GM13977 (cell line): ENCODE measurements around the gene C10orf67.

Experiments
- DNase-seq: peaks from one replicate; pipeline ENCODE4 v3.0.0; 2012; ENCODE audit warnings: low spot score
- CTCF ChIP-seq: IDR thresholded peaks from 2 replicates; pipeline ENCODE4 v1.5.1; 2012; ENCODE audit warnings: mild to moderate bottlenecking, control low read depth; ENCODE audit not compliant: insufficient read depth; ENCODE audit errors: extremely low read depth, missing control alignments
- in situ Hi-C: fragments of 300-500 bp; cut with MboI; formaldehyde crosslinking; loops from one replicate; pipeline ENCODE4 v1.12.0; 2022; ENCODE audit warnings: low sequenced_read_pairs, low pct_unique_long_range_greater_than_20kb, mixed read lengths, inconsistent platforms; ENCODE audit not compliant: unreplicated experiment

Gene C10orf67

GRCh38 chr10:23200586-23200985 lies 144.0 kb downstream of the C10orf67 start:
- DNase-seq: no peak
- in situ Hi-C loops: no loop called here
- TF ChIP-seq CTCF: no peak

GRCh38 chr10:23199768-23200511 lies 144.7 kb downstream of the C10orf67 start:
- no peak for TF ChIP-seq CTCF
- in situ Hi-C loops: no loop called here
- no peak for DNase-seq

- no peak for DNase-seq
- TF ChIP-seq CTCF: no peak
- in situ Hi-C loops: no loop called here
Measured at GRCh38 chr10:23198940-23199767, 145.4 kb downstream of the C10orf67 start.

DNA sequence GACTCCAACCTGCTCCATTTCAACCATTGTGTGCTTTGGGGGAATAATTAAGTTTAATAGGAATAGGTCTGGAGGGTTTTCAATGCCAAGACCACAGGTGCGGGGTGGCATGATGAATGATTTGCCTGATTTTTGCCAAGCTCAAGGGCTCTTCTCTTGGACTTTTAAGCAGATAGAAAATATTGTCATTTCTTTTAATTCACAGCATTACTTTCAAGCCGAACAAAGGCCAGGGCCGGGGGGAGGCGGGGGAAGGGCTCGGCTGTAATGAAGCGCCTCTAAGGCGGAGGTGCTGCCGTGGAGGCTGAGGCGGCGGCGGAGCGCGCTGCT lies 146.0 kb downstream of the C10orf67 start:
- no peak for TF ChIP-seq CTCF
- in situ Hi-C loops: no loop called here
- no peak for DNase-seq

DNA sequence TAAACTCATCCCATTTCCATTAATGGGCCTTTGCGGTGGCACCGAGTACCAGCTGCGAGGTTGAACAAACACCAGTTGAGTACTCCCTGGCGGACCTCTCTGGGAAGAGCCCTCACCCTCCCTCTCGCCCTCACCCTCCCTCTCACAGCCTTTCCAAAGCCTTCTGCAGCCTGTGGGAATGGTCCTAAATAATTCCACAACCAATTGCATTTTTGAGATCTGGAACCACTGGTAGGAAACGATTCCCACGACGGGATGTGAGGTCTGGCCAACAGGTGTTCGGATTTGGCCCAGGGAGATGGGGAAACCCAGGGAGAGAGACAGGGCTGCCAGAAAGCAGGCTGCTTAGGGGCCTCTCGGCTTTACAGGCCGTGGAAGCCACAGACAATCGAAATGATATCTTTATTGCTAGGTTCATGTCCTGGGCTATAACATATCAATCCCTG lies 147.2 kb downstream of the C10orf67 start:
- in situ Hi-C loops: no loop called here
- TF ChIP-seq CTCF: no peak
- no peak for DNase-seq

GRCh38 chr10:23196915-23197314 lies 147.7 kb downstream of the C10orf67 start:
- DNase-seq: no peak
- in situ Hi-C loops: no loop called here
- no peak for TF ChIP-seq CTCF
